Measurements from ENCODE around the gene FRZB.
"Not testable (repeated sequence)": the region's sequence is repeated elsewhere in the genome, so short reads cannot be mapped to it uniquely, and the experiment has no call there.

The FRZB gene

GRCh38 chr2:182887753-182888415 is 21.4 kb upstream of the FRZB start:
- no peak for DNase-seq

- no peak for DNase-seq
Measured at GRCh38 chr2:182887093-182887492, 20.7 kb upstream of the FRZB start.

GRCh38 chr2:182885771-182886170 is 19.3 kb upstream of the FRZB start:
- DNase-seq: no peak

- no peak for DNase-seq
Measured at GRCh38 chr2:182883451-182883850, 17.0 kb upstream of the FRZB start.

GRCh38 chr2:182880100-182880499 is 13.7 kb upstream of the FRZB start:
- DNase-seq: not testable (repeated sequence)

GRCh38 chr2:182876653-182877052 is 10.2 kb upstream of the FRZB start:
- not testable (repeated sequence) for DNase-seq

GRCh38 chr2:182870227-182870626 is 3.8 kb upstream of the FRZB start:
- DNase-seq: no peak

GRCh38 chr2:182868054-182868796 is 1.8 kb upstream of the FRZB start:
- DNase-seq: no peak

GRCh38 chr2:182867426-182868053 is 1.1 kb upstream of the FRZB start:
- no peak for DNase-seq

GRCh38 chr2:182866095-182866460 is 359 bp downstream of the FRZB start:
- no peak for DNase-seq

GRCh38 chr2:182864949-182865570 is 1.4 kb downstream of the FRZB start:
- DNase-seq: no peak

- no peak for DNase-seq
Measured at GRCh38 chr2:182863642-182864041, 2.8 kb downstream of the FRZB start.

- DNase-seq: no peak
Measured at GRCh38 chr2:182862091-182862490, 4.3 kb downstream of the FRZB start.

GRCh38 chr2:182860858-182861257 is 5.6 kb downstream of the FRZB start:
- no peak for DNase-seq

GRCh38 chr2:182858671-182859070 is 7.8 kb downstream of the FRZB start:
- no peak for DNase-seq

GRCh38 chr2:182855376-182855775 is 11.1 kb downstream of the FRZB start:
- no peak for DNase-seq

GRCh38 chr2:182854375-182855105 is 11.9 kb downstream of the FRZB start:
- DNase-seq: no peak

GRCh38 chr2:182852801-182853200 is 13.6 kb downstream of the FRZB start:
- no peak for DNase-seq

GRCh38 chr2:182852090-182852489 is 14.3 kb downstream of the FRZB start:
- no peak for DNase-seq

- no peak for DNase-seq
Measured at GRCh38 chr2:182845794-182846417, 20.5 kb downstream of the FRZB start.

- no peak for DNase-seq
Measured at GRCh38 chr2:182836451-182836850, 30.0 kb downstream of the FRZB start.

GRCh38 chr2:182834293-182834692 is 32.1 kb downstream of the FRZB start:
- DNase-seq: no peak

Data from activated naive CD4-positive, alpha-beta T cell treated with anti-CD3 and anti-CD28 coated beads, Interleukin-2, amount 50 U/mL, for 16 hours (primary cell).